DOHH2 (cell line): Measurements from ENCODE around the gene MAPK7.

Source experiments
- EZH2phosphoT487 ChIP-seq: fragments of 200-600 bp; sonication (generic); IDR thresholded peaks from 2 replicates; pipeline ENCODE4 v1.6.1; 2017; ENCODE audit warnings: borderline replicate concordance, mild to moderate bottlenecking, antibody characterized with exemption, low read length, moderate library complexity, mixed read lengths
- TF ChIP-seq, protein P1 (sequence below): fragments of 200-600 bp; sonication (generic); IDR thresholded peaks from one replicate; pipeline ENCODE4 v1.5.1; 2014; ENCODE audit warnings: antibody characterized with exemption, mild to moderate bottlenecking, low read depth, low read length; ENCODE audit not compliant: poor library complexity, severe bottlenecking

DNA sequence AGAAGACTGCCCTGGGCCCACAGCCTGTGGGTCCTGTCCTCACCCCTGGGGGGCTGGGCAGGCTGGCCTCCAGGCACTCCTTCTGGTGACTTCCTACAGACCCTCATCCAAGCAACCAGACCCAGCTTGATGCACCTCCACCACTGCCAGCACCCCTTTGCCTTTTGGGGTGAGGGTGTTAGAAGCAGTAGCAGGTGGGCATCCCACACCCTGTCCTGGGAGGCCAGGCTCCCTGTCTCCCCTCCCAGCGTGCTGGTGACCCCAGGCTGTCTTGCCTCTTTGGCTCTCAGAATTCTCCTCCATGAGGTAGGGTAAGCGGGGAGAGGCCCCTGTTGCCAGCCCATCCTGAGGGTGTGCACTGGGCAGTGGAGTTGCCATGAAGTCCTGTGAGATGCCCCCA lies 49.2 kb upstream of the MAPK7 start:
- TF ChIP-seq, protein P1, sequence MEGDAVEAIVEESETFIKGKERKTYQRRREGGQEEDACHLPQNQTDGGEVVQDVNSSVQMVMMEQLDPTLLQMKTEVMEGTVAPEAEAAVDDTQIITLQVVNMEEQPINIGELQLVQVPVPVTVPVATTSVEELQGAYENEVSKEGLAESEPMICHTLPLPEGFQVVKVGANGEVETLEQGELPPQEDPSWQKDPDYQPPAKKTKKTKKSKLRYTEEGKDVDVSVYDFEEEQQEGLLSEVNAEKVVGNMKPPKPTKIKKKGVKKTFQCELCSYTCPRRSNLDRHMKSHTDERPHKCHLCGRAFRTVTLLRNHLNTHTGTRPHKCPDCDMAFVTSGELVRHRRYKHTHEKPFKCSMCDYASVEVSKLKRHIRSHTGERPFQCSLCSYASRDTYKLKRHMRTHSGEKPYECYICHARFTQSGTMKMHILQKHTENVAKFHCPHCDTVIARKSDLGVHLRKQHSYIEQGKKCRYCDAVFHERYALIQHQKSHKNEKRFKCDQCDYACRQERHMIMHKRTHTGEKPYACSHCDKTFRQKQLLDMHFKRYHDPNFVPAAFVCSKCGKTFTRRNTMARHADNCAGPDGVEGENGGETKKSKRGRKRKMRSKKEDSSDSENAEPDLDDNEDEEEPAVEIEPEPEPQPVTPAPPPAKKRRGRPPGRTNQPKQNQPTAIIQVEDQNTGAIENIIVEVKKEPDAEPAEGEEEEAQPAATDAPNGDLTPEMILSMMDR, result no peak
- TF ChIP-seq EZH2phosphoT487, result no peak
